CD8-positive, alpha-beta memory T cell (primary cell): ENCODE results near the gene PPP1R37. TPM values are rescaled to one million over a fixed set of nuclear protein-coding genes. Genes with fewer than 3 reads are reported as not detected.

ENCODE experiments used
- CTCF ChIA-PET: fragments of 350-600 bp; sonication (Branson Sonifier 250); formaldehyde crosslinking; loops from one replicate; lab custom pipeline; 2021; ENCODE audit warnings: antibody characterized with exemption; lab: Charles Lee
- POLR2A ChIA-PET: fragments of 350-600 bp; sonication (Branson Sonifier 250); formaldehyde crosslinking; loops from one replicate; lab custom pipeline; 2021; ENCODE audit warnings: antibody characterized with exemption; lab: Charles Lee
- DNase-seq, 5 donors: peaks; one replicate each; pipeline versions ENCODE4 v3.0.0 to v3.0.0-alpha.2; 2020 to 2022; ENCODE audit warnings: mixed read lengths in 1 of 5
- H3K27ac ChIP-seq: one replicate; pipeline ENCODE4 v1.7.0; 2013; ENCODE audit warnings: low read depth, mild to moderate bottlenecking, low read length, moderate library complexity
- H3K27me3 ChIP-seq: 2 replicates; pipeline ENCODE4 v1.7.0; 2013; ENCODE audit warnings: low read length, mild to moderate bottlenecking; ENCODE audit not compliant: insufficient read depth, poor library complexity, severe bottlenecking
- H3K36me3 ChIP-seq: 2 replicates; pipeline ENCODE4 v1.7.0; 2013; ENCODE audit warnings: mild to moderate bottlenecking, low read length, moderate library complexity; ENCODE audit not compliant: insufficient read depth
- H3K4me1 ChIP-seq: 2 replicates; pipeline ENCODE4 v1.7.0; 2013; ENCODE audit warnings: mild to moderate bottlenecking, low read length, moderate library complexity; ENCODE audit not compliant: insufficient read depth
- H3K4me3 ChIP-seq: 2 replicates; pipeline ENCODE4 v1.7.0; 2013; ENCODE audit warnings: mild to moderate bottlenecking, low read length
- H3K9me3 ChIP-seq: 2 replicates; pipeline ENCODE4 v1.7.0; 2013; ENCODE audit warnings: mild to moderate bottlenecking, low read length
- H3K27ac Mint-ChIP-seq, 8 donors: one replicate each; pipeline ENCODE4 v1.8.0; 2020 to 2021; ENCODE audit warnings: mixed read lengths in 8 of 8, mild to moderate bottlenecking in 6 of 8, inconsistent platforms in 3 of 8, moderate library complexity in 3 of 8
- H3K27me3 Mint-ChIP-seq, 2 donors: one replicate each; pipeline ENCODE4 v1.8.0; 2020 to 2021; ENCODE audit warnings: mixed read lengths in 2 of 2, mild to moderate bottlenecking in 1 of 2, moderate library complexity in 1 of 2
- H3K36me3 Mint-ChIP-seq, 3 donors: one replicate each; pipeline ENCODE4 v1.8.0; 2020 to 2021; ENCODE audit warnings: mixed read lengths in 3 of 3, inconsistent platforms in 1 of 3, mild to moderate bottlenecking in 1 of 3
- H3K4me1 Mint-ChIP-seq, 3 donors: one replicate each; pipeline ENCODE4 v1.8.0; 2020 to 2021; ENCODE audit warnings: mixed read lengths in 3 of 3, inconsistent platforms in 1 of 3, mild to moderate bottlenecking in 1 of 3
- H3K4me3 Mint-ChIP-seq, 7 donors: one replicate each; pipeline ENCODE4 v1.8.0; 2020 to 2021; ENCODE audit warnings: mixed read lengths in 7 of 7, mild to moderate bottlenecking in 6 of 7, moderate library complexity in 4 of 7, inconsistent platforms in 2 of 7
- H3K9me3 Mint-ChIP-seq, 5 donors: one replicate each; pipeline ENCODE4 v1.8.0; 2020 to 2022; ENCODE audit warnings: mixed read lengths in 5 of 5, mild to moderate bottlenecking in 3 of 5, moderate library complexity in 2 of 5, inconsistent platforms in 1 of 5
- polyA plus RNA-seq: library from polyadenylated mRNA; unstranded; fragments of 300-500 nt; fragmentation: Illumina TruSeq; gene quantifications from one replicate; pipeline ENCODE4 v1.2.3, GENCODE V29; 2021
- total RNA-seq, 2 experiments: library from RNA; stranded (reverse); gene quantifications; one replicate each; pipeline ENCODE4 v1.2.3, GENCODE V29; 2021

Gene PPP1R37
- total and polyA plus RNA-seq, 3 experiments from 2014 or later = 0.79 to 18.3 (median 17.8) TPM

DNA sequence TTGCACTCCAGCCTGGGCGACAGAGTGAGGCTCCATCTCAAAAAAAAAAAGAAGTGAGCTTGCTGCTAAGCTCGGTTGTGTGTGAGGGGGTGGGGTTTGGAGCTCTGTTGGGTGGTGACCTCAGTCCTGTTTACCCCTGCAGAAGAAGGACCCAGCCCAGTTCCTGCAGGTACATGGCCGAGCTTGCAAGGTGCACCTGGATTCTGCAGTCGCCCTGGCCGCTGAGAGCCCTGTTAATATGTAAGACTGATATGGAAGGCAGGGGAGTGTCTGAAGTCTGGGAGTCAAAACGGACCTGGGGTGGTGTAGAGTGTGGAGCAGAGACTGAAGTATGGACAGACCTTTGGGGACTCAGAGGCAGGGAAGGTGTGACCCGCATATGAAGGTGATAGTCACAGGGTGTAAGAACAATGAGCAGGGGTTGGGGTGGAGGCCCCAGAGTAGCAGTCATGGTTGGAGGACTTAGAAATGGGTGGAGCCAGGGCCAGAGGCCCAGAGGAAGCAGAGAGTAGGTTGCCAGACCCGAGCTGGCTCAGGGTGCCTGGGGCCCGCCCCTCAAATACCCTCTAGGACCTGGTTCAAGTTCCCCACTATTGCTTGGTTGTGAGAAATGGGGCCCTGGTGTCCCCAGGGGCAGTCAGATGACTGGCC lies 40.9 kb upstream of the PPP1R37 start:
- no peak overlapping the region for H3K4me3 ChIP-seq
- no peaks in the 10 kb centered on the region for H3K27me3 Mint-ChIP-seq
- H3K9me3 ChIP-seq = no peaks in the 10 kb centered on the region
- ChIA-PET CTCF (interaction anchor here (0.9 kb wide), 1 partner anchor 8 kb away, joined by 3 read pairs; no protein-coding TSS in a partner anchor), POLR2A (interaction anchor here (0.7 kb wide), 1 partner anchor 16 kb away, joined by 4 read pairs; no protein-coding TSS in a partner anchor)
- DNase-seq = no peak
- peaks cover 4% of the 10 kb centered on the region for H3K4me1 ChIP-seq
- no peak overlapping the region for H3K27ac ChIP-seq
- peaks cover 0 to 73% (median 2%) of the 10 kb centered on the region in 3 donors for H3K36me3 Mint-ChIP-seq
- H3K36me3 ChIP-seq = peaks cover 35% of the 10 kb centered on the region
- peak overlapping the region in 2 of 8 donors; percentile 57 to 86 for H3K27ac Mint-ChIP-seq
- no peaks in the 10 kb centered on the region for H3K27me3 ChIP-seq
- H3K9me3 Mint-ChIP-seq = peaks cover 0 to 2% (median 0%) of the 10 kb centered on the region in 5 donors
- H3K4me1 Mint-ChIP-seq = peaks cover 16 to 24% (median 18%) of the 10 kb centered on the region in 3 donors
- no peak overlapping the region for H3K4me3 Mint-ChIP-seq

DNA sequence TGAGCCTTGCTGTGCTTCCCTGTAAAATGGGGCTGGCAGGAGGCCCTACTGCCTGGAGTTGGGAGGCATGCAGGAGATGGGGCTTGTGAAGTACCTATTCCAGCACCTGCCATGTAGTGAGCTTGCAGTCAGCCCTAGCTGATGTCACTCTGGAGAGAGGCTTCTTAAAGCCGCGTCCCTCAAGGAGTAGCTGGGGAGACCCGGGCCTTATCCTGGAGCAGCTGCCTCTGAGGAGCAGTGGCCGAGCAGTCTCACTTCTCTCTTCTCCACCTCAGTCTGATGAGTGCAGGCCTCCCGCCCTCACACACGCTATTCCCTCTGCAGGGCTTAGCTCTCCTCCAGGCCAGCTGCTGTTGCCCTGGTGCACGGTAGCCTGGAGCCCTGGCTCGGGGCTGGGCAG lies 36.1 kb upstream of the PPP1R37 start:
- H3K9me3 ChIP-seq = no peaks in the 10 kb centered on the region
- no peaks in the 10 kb centered on the region for H3K27me3 ChIP-seq
- H3K4me3 Mint-ChIP-seq = no peak overlapping the region
- DNase-seq = no peak
- no peak overlapping the region for H3K27ac Mint-ChIP-seq
- no peaks in the 10 kb centered on the region for H3K4me1 ChIP-seq
- H3K27ac ChIP-seq = no peak overlapping the region
- no peaks in the 10 kb centered on the region for H3K27me3 Mint-ChIP-seq
- H3K36me3 Mint-ChIP-seq = peaks cover 3 to 96% (median 11%) of the 10 kb centered on the region in 3 donors
- H3K36me3 ChIP-seq = peaks cover 68% of the 10 kb centered on the region
- POLR2A ChIA-PET = no interaction called here
- H3K9me3 Mint-ChIP-seq = peaks cover 0 to 2% (median 0%) of the 10 kb centered on the region in 5 donors
- no peak overlapping the region for H3K4me3 ChIP-seq
- peaks cover 4 to 10% (median 5%) of the 10 kb centered on the region in 3 donors for H3K4me1 Mint-ChIP-seq
- CTCF ChIA-PET = interaction anchor here (1.3 to 1.4 kb wide), 2 partner anchors 67 to 69 kb away, joined by 3 to 5 read pairs; no protein-coding TSS in a partner anchor

DNA sequence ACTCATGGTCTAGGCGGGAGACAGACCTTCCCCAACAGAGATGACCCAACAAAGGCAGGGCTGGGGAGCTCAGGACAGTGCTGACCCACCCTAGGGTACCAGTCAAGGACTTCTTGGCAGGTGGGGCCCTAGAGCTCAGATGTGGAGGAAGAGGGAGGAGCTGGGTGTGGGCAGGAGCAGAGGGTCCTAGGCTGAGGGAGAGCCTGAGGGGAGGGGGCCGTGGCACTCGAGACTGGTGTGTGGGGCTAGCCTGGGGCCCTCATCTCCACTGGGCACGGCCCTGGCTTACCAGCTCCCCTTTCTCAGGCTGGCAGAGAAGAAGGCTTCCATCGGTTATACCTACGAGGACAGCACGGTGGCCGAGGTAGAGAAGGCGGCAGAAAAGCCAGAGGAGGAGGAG lies 35.5 kb upstream of the PPP1R37 start:
- no peak for DNase-seq

DNA sequence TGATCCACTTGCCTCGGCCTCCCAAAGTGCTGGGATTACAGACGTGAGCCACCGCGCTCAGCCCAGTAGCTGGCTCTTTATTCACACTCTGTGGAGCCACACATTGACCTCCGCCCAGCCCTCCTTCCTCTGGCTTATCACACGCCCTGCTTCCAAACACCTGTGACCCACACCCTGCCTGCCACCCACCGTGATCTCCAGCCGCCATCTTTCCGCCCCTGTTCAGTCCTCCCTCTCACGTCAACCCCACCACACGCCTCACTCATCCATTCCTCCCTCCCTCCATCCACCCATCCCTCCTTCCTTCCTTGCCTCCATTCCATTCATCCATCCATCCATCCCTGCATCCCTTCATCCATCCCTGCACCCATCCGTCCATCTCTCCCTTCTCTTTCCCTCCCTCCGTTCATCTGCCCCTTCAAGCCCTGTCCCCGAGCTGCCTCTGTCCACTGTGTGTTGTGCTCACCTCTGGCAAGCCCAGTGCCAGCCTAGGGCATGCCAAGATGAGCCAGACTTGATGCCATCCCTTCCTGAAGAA lies 34.3 kb upstream of the PPP1R37 start:
- peaks cover 4 to 8% (median 5%) of the 10 kb centered on the region in 3 donors for H3K4me1 Mint-ChIP-seq
- Histone ChIP-seq H3K36me3 (peaks cover 58% of the 10 kb centered on the region), H3K9me3 (no peaks in the 10 kb centered on the region), H3K27ac (no peak overlapping the region), H3K4me3 (no peak overlapping the region), H3K27me3 (no peaks in the 10 kb centered on the region), H3K4me1 (no peaks in the 10 kb centered on the region)
- no peaks in the 10 kb centered on the region for H3K27me3 Mint-ChIP-seq
- no peak for DNase-seq
- ChIA-PET POLR2A (no interaction called here), CTCF (interaction anchor here (1.1 to 2.0 kb wide), 10 partner anchors 10 to 156 kb away, joined by 4 to 17 read pairs (median 6); partner anchors contain the start of gene CLASRP)
- peaks cover 3 to 91% (median 9%) of the 10 kb centered on the region in 3 donors for H3K36me3 Mint-ChIP-seq
- peak overlapping the region in 1 of 7 donors; percentile 27 for H3K4me3 Mint-ChIP-seq
- H3K9me3 Mint-ChIP-seq = no peaks in the 10 kb centered on the region
- H3K27ac Mint-ChIP-seq = peak overlapping the region in 2 of 8 donors; percentile 80 to 89

More for the DNA sequence above, 35.5 kb upstream of the PPP1R37 start:
- Histone ChIP-seq H3K36me3 (peaks cover 66% of the 10 kb centered on the region), H3K27ac (no peak overlapping the region), H3K4me3 (no peak overlapping the region), H3K4me1 (no peaks in the 10 kb centered on the region), H3K27me3 (no peaks in the 10 kb centered on the region), H3K9me3 (no peaks in the 10 kb centered on the region)
- Mint-ChIP-seq H3K4me1 (peaks cover 4 to 8% (median 5%) of the 10 kb centered on the region in 3 donors), H3K27ac (peak overlapping the region in 1 of 8 donors; percentile 36), H3K4me3 (no peak overlapping the region), H3K9me3 (no peaks in the 10 kb centered on the region), H3K36me3 (peaks cover 3 to 92% (median 9%) of the 10 kb centered on the region in 3 donors), H3K27me3 (no peaks in the 10 kb centered on the region)
- POLR2A ChIA-PET = no interaction called here
- CTCF ChIA-PET = interaction anchor here (1.3 to 1.4 kb wide), 2 partner anchors 68 to 69 kb away, joined by 3 to 5 read pairs; no protein-coding TSS in a partner anchor

DNA sequence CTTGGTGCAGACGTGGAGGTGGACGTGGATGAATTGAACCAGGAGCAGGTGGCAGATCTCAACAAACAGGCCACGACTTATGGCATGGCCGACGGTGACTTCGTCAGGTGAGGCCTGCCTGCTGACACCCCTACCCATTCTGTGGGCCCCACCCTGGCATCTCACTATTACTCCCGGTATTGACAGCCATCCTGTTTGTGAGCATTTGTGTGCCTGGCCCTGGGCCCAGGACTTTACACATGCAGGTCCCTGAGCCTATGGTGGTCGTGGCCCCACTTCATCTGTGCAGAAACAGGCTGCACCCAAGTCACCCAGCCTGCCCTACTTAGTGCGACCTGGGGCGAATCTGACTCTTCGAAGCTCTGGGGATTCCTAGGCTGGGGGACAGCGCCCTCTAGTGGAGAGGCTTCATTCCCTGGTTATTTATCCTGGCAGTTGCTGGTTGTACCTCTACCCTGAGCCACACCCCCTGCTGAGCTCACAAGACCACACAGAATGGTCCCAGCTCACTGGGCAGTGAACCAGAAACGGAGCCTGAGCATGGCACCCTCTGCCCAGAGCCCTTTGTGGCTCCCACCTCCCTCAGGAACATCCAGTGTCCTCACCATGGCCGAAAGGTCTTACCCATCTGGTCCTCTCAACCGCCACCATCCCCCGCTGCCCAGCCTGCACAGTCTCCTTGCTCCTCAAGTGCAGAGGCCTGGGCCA lies 33.6 kb upstream of the PPP1R37 start:
- peaks cover 54% of the 10 kb centered on the region for H3K36me3 ChIP-seq
- no peak overlapping the region for H3K27ac ChIP-seq
- H3K36me3 Mint-ChIP-seq = peaks cover 3 to 88% (median 9%) of the 10 kb centered on the region in 3 donors
- H3K9me3 Mint-ChIP-seq = no peaks in the 10 kb centered on the region
- peak overlapping the region in 7 of 8 donors; percentile 48 to 97 (median 83) for H3K27ac Mint-ChIP-seq
- H3K4me3 Mint-ChIP-seq = no peak overlapping the region
- no peaks in the 10 kb centered on the region for H3K27me3 ChIP-seq
- no peaks in the 10 kb centered on the region for H3K9me3 ChIP-seq
- H3K4me1 ChIP-seq = no peaks in the 10 kb centered on the region
- peaks cover 4 to 8% (median 5%) of the 10 kb centered on the region in 3 donors for H3K4me1 Mint-ChIP-seq
- peak; percentile 70 to 85 (median 78) for DNase-seq
- H3K27me3 Mint-ChIP-seq = no peaks in the 10 kb centered on the region
- no peak overlapping the region for H3K4me3 ChIP-seq
- ChIA-PET POLR2A (no interaction called here), CTCF (interaction anchor here (0.7 to 2.0 kb wide), 18 partner anchors 8 to 169 kb away, joined by 3 to 17 read pairs (median 4); partner anchors contain the start of genes CLASRP, GEMIN7 and RELB)

DNA sequence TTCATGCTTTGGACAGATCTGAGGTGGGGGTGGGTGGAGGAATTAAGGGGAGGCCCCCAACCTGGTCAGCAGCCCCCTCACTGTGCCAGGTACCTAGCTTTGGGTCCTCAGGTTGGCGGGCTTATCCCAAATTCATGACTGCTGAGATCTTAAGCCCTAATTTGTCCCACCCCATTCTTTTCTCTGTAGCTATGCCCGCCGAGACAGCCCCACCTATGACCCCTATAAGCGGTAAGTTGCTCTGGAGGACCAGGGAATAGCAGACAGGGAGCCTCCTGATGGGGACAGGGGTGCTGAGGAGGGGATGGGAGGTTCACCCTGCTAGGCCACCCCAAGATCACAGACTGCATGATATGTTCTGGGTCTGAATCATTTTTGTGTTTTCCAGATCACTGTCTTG lies 31.0 kb upstream of the PPP1R37 start:
- no peak overlapping the region for H3K27ac ChIP-seq
- peaks cover 41% of the 10 kb centered on the region for H3K36me3 ChIP-seq
- H3K27me3 Mint-ChIP-seq = no peaks in the 10 kb centered on the region
- no peaks in the 10 kb centered on the region for H3K9me3 ChIP-seq
- no peaks in the 10 kb centered on the region for H3K9me3 Mint-ChIP-seq
- H3K27ac Mint-ChIP-seq = peak overlapping the region in 2 of 8 donors; percentile 24 to 37
- no peaks in the 10 kb centered on the region for H3K4me1 ChIP-seq
- POLR2A ChIA-PET = no interaction called here
- DNase-seq = no peak
- H3K4me3 Mint-ChIP-seq = no peak overlapping the region
- no peaks in the 10 kb centered on the region for H3K27me3 ChIP-seq
- H3K36me3 Mint-ChIP-seq = peaks cover 3 to 80% (median 9%) of the 10 kb centered on the region in 3 donors
- peaks cover 4 to 8% (median 5%) of the 10 kb centered on the region in 3 donors for H3K4me1 Mint-ChIP-seq
- no peak overlapping the region for H3K4me3 ChIP-seq
- CTCF ChIA-PET = interaction anchor here (1.2 to 1.7 kb wide), 3 partner anchors 34 to 73 kb away, joined by 3 to 6 read pairs (median 3); no protein-coding TSS in a partner anchor

DNA sequence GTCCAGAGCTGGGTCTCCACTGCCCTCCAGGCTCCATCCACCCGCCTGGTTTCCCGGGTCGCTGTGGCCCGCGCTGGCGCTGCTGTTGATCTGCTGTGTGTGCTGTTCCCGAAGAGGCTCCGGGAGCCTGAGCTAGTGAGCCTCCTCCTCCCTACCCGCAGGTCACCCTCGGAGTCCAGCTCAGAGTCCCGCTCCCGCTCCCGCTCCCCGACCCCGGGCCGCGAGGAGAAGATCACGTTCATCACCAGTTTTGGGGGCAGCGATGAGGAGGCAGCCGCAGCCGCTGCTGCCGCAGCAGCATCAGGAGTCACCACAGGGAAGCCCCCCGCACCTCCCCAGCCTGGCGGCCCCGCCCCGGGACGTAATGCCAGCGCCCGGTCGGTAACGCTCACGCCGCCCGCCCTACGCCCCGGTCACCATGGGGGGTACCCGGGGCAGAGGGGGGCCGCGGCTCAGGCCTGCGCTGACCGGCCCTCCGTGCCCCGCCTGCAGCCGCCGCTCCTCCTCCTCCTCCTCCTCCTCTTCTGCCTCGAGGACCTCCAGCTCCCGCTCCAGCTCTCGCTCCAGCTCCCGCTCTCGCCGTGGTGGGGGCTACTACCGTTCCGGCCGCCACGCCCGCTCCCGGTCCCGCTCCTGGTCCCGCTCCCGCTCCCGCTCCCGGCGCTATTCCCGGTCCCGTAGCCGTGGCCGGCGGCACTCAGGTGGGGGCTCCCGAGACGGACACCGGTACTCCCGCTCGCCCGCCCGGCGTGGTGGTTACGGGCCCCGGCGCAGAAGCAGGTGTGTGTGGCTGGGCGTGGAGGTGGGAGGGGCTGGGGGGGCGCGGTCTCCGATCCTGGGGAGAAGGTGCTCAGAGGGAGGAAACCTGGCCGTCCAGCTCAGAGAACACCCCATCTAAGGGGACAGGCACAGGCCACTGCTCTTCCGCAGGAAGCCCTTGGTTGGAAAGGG lies 28.9 kb upstream of the PPP1R37 start:
- Histone ChIP-seq H3K4me3 (no peak overlapping the region), H3K4me1 (no peaks in the 10 kb centered on the region), H3K27ac (no peak overlapping the region), H3K9me3 (no peaks in the 10 kb centered on the region), H3K36me3 (peaks cover 35% of the 10 kb centered on the region), H3K27me3 (no peaks in the 10 kb centered on the region)
- Mint-ChIP-seq H3K27me3 (no peaks in the 10 kb centered on the region), H3K4me3 (no peak overlapping the region), H3K4me1 (peaks cover 4 to 5% (median 5%) of the 10 kb centered on the region in 3 donors), H3K9me3 (no peaks in the 10 kb centered on the region), H3K36me3 (peaks cover 3 to 73% (median 7%) of the 10 kb centered on the region in 3 donors), H3K27ac (no peak overlapping the region)
- ChIA-PET POLR2A (no interaction called here), CTCF (no interaction called here)
- DNase-seq = no peak
